ENCODE results near the gene STAG1.
"Not testable (repeated sequence)": the region's sequence is repeated elsewhere in the genome, so short reads cannot be mapped to it uniquely, and the experiment has no call there.

The STAG1 gene

GRCh38 chr3:136505676-136506075 is 246.5 kb downstream of the STAG1 start:
- DNase-seq (ENCODE audit: low read depth) = no peak

DNA sequence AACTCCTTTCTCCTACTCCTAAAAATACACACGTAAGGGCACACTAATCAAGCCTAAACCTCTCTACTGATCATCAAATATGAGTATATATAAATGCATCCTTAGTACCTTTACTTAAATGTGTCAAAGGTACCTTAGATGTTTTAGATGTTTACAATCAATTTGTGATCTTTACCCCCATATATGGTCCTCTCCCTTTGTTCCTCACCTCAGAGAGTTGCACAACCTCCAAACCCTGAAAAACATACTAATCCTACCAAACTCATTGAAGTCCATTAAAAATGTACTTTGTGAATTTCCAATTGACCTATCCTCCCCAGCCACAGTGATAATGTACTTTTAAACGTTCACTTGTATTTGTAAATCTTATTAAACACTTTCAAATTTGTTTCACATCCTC is 249.1 kb downstream of the STAG1 start:
- DNase-seq (ENCODE audit: low read depth) = no peak

DNA sequence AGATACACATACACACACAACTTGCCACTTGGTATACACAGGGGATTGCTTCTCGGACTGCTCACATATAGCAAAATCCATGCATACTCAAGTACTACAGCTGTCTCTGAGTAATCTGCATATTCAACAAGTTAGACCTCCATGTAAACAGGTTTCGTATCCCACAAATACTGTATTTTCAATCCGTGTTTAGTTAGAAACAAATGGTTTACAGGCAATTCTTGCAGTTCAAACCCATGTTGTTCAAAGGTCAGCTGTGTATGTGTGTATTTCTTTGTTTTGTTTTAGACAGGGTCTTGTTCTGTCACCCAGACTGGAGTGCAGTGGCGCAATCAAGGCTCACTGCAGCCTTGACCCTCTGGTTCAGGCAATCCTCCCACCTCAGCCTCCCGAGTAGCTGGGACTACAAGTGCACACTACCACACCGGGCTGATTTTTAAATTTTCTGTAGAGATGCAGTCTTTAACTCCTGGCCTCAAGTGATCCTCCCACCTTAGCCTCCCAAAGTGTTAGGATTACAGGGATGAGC is 253.2 kb downstream of the STAG1 start:
- no peak for DNase-seq (ENCODE audit: low read depth)

DNA sequence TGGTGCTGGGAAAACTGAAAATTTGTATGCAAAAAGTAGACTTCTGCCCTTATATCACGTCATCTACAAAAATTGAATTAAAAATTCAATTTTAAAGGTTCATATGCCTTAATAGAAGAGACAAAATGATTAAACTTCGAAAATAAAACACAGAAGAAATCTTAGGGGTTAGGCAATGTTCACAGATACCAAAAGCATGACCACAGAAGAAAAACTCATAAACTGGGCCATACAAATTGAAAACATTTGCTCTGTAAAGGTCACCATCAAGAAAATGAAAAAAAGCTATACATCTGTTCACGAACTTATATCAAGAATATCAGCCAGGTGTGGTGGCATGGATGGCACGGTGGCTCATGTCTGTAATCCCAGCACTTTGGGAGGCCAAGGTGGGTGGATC is 257.0 kb downstream of the STAG1 start:
- DNase-seq (ENCODE audit: low read depth) = no peak

GRCh38 chr3:136490646-136491405 is 261.4 kb downstream of the STAG1 start:
- no peak for DNase-seq (ENCODE audit: low read depth)

DNA sequence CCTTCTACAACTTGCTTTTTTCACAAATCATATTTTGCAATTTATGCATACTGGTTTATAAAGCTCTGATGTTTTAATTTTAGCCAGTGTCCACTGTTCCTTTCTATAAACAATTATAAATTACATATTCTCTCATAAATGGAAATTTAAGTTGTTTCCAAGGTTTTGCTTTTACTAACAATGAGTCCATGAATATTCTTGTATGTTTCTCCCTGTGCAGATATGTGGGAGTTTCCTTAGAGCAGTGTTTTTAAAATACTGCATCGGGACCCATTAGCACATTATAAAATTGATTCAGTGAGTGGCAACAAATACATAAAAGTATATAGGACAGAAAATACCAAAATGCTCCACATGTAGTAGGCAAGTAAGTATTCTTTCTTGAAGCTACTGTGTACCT is 266.4 kb downstream of the STAG1 start:
- DNase-seq (ENCODE audit: low read depth) = no peak

GRCh38 chr3:136476280-136476679 is 275.9 kb downstream of the STAG1 start:
- DNase-seq (ENCODE audit: low read depth) = no peak

GRCh38 chr3:136474876-136475275 is 277.3 kb downstream of the STAG1 start:
- DNase-seq (ENCODE audit: low read depth) = not testable (repeated sequence)

DNA sequence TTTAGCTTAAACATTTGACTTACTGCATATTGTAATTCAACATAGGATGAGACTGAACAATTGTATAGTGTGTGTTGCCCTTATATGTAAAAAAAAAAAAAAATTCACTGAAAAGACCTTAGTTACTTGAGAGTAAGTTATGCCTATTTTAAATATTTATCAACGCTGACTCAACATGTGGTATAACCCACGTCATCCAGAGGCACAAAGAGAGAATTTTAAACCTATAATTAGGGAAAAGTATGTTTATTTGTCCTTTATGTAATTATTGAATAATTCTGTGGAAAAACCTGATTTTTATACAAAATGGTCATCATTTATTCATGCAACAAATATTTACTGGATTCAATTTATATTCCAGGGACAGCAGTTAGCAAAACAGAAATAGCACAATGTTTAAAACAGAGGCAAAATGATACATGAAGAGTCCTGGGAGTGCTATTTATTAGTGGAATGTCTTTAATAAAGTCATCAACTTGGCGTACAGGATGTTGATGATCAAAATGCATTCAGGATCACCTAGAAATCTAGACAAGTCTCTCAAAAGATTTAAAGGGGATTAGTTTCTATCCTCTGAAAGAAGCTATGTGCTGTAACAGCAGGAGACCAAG is 278.4 kb downstream of the STAG1 start:
- no peak for DNase-seq (ENCODE audit: low read depth)

DNA sequence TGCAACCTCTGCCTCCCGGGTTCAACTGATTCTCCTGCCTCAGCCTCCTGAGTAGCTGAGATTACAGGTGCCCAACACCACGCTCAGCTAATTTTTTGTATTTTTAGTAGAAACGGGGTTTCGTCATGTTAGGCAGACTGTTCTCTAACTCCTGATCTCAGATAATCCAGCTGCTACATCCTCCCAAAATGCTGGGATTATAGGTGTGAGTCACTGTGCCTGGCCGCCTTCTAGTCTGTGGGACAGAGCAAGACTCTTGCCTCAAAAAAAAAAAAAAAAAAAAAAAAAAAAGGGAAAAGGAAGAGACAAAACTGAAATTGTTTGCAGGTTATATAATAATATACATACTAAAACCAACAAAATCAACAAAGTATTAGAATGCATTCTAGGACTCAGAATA is 286.9 kb downstream of the STAG1 start:
- DNase-seq (ENCODE audit: low read depth) = no peak

GRCh38 chr3:136464502-136464901 is 287.7 kb downstream of the STAG1 start:
- no peak for DNase-seq (ENCODE audit: low read depth)

GRCh38 chr3:136463170-136463569 is 289.0 kb downstream of the STAG1 start:
- no peak for DNase-seq (ENCODE audit: low read depth)

DNA sequence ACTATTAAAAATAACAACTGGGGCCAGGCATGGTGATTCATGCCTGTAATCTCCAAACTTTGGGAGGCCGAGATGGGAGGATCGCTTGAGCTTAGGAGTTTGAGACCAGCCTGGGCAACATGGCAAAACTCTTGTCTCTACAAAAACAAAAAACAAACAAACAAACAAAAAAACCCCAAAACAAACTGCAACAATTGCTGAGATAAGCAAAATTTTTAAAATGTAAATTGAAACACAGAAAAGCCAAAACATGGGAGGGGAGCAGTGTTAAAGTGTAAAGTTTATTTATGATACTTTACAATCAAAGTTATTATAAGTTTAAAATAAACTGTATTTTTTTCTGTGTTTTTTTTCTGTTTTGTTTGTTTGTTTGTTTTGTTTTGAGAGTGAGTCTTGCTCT is 294.4 kb downstream of the STAG1 start:
- no peak for DNase-seq (ENCODE audit: low read depth)

GRCh38 chr3:136456196-136456595 is 296.0 kb downstream of the STAG1 start:
- no peak for DNase-seq (ENCODE audit: low read depth)

DNA sequence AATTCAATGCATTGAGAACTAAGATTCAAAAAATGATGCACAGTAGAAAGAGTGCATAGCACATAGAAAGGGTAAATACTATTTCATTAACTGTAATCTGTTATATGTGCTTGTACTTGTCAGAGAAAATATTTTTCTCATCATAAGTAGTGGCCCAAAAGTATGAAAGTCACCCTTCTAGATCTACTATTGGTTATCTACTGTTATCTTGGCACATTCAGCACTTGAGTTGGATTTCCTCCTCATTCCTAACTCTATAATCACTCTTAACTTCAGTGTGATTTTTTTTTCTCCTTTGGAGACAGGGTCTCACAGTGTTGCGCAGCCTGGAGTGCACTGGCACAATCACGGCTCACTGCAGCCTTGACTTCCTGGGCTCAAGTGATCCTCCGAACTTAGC is 307.6 kb downstream of the STAG1 start:
- DNase-seq (ENCODE audit: low read depth) = no peak

GRCh38 chr3:136437043-136437442 is 315.1 kb downstream of the STAG1 start:
- DNase-seq (ENCODE audit: low read depth) = no peak

- DNase-seq (ENCODE audit: low read depth) = no peak
Measured at GRCh38 chr3:136434429-136434828, 317.7 kb downstream of the STAG1 start.

GRCh38 chr3:136432685-136433084 is 319.5 kb downstream of the STAG1 start:
- no peak for DNase-seq (ENCODE audit: low read depth)

GRCh38 chr3:136428167-136428566 is 324.0 kb downstream of the STAG1 start:
- no peak for DNase-seq (ENCODE audit: low read depth)

DNA sequence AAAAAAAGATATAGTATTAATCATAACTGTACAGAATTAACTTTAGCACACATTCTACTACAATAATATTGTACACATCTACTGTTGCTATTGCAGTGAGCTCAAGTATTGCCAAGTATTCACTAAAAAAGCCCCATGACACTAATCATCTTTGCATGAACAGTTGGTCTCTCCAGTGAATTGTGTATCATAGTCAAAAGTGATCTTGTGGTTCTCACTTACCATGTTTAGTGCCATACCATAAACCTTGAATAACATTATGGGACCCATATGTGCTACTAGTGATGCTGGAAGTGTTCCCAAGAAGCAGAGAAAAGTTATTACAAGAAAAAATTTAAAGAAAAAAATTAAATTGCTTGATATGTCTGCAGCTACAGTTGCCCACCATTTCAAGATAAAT is 324.9 kb downstream of the STAG1 start:
- DNase-seq (ENCODE audit: low read depth) = no peak

- no peak for DNase-seq (ENCODE audit: low read depth)
Measured at GRCh38 chr3:136414476-136414875, 337.7 kb downstream of the STAG1 start.

DNA sequence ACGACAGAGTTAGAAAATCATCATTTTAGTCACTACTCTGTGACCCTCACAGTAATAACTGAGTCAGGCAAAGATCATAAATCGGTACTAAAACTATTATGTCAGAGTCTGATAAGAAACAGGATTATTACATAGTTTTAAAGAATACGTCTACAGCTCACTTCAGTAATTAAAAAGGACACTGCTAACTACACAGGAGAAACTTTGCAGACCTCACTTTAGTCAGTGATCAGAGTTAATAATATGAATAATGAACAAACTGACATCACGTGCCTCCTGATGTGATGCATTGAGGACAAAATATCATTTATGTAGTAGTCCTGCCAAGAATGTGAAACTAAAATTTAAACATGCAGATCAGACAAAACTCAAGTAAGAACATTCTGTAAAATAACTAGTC is 339.9 kb downstream of the STAG1 start:
- no peak for DNase-seq (ENCODE audit: low read depth)

GRCh38 chr3:136409549-136409948 is 342.6 kb downstream of the STAG1 start:
- no peak for DNase-seq (ENCODE audit: low read depth)

- DNase-seq (ENCODE audit: low read depth) = no peak
Measured at GRCh38 chr3:136404056-136404455, 348.1 kb downstream of the STAG1 start.

Measured in stimulated activated CD8-positive, alpha-beta memory T cell treated with anti-CD3 and anti-CD28 coated beads, Interleukin-12 subunit alpha, Interleukin-12 subunit beta, amount 100 ng/mL, for 1 hour (primary cell).